H9 (cell line): Measurements from ENCODE around the gene CELA2A. TPM values are rescaled to one million over a fixed set of nuclear protein-coding genes. Genes with fewer than 3 reads are reported as not detected.
"Not testable (repeated sequence)": the region's sequence is repeated elsewhere in the genome, so short reads cannot be mapped to it uniquely, and the experiment has no call there.

Experiments used
- DNase-seq: peaks from one replicate; pipeline ENCODE4 v3.0.0-alpha.2; 2017
- H2AFZ ChIP-seq: one replicate; pipeline ENCODE4 v1.6.1; 2013; ENCODE audit warnings: mild to moderate bottlenecking, low read length, control low read depth, moderate library complexity
- H2AK5ac ChIP-seq: 2 replicates; pipeline ENCODE4 v1.6.1; 2013; ENCODE audit warnings: low read length, control low read depth, mixed read lengths; ENCODE audit not compliant: insufficient read length
- H2BK120ac ChIP-seq: one replicate; pipeline ENCODE4 v1.6.1; 2013; ENCODE audit warnings: low read depth, mild to moderate bottlenecking, low read length, control low read depth, inconsistent platforms; ENCODE audit not compliant: poor library complexity, severe bottlenecking
- H2BK12ac ChIP-seq: 2 replicates; pipeline ENCODE4 v1.6.1; 2013; ENCODE audit warnings: low read length, control low read depth, mixed read lengths, low read depth; ENCODE audit not compliant: insufficient read length
- H2BK15ac ChIP-seq: 2 replicates; pipeline ENCODE4 v1.6.1; 2013; ENCODE audit warnings: low read depth, low read length, control low read depth
- H2BK20ac ChIP-seq: one replicate; pipeline ENCODE4 v1.6.1; 2013; ENCODE audit warnings: low read depth, mild to moderate bottlenecking, low read length, control low read depth, inconsistent platforms; ENCODE audit not compliant: poor library complexity, severe bottlenecking
- H2BK5ac ChIP-seq: 2 replicates; pipeline ENCODE4 v1.6.1; 2013; ENCODE audit warnings: low read length, control low read depth, mixed read lengths; ENCODE audit not compliant: insufficient read length
- H3K14ac ChIP-seq: 2 replicates; pipeline ENCODE4 v1.6.1; 2013; ENCODE audit warnings: low read length, control low read depth; ENCODE audit not compliant: insufficient read depth
- H3K18ac ChIP-seq: 2 replicates; pipeline ENCODE4 v1.6.1; 2013; ENCODE audit warnings: low read depth, mild to moderate bottlenecking, mixed read lengths, low read length, control low read depth; ENCODE audit not compliant: insufficient read length
- H3K23ac ChIP-seq: 2 replicates; pipeline ENCODE4 v1.6.1; 2013; ENCODE audit warnings: low read length, control low read depth, mixed read lengths, low read depth; ENCODE audit not compliant: insufficient read length
- H3K23me2 ChIP-seq: 2 replicates; pipeline ENCODE4 v1.6.1; 2013; ENCODE audit warnings: low read depth, mild to moderate bottlenecking, mixed read lengths, low read length, control low read depth; ENCODE audit not compliant: insufficient read length, poor library complexity, severe bottlenecking
- H3K27ac ChIP-seq: 2 replicates; pipeline ENCODE4 v1.5.1; 2013; ENCODE audit warnings: low read length, control low read depth, mixed read lengths, low read depth; ENCODE audit not compliant: insufficient read length
- H3K27me3 ChIP-seq: 2 replicates; pipeline ENCODE4 v1.6.1; 2013; ENCODE audit warnings: low read length, control low read depth, inconsistent platforms; ENCODE audit not compliant: insufficient read depth
- H3K4ac ChIP-seq: 2 replicates; pipeline ENCODE4 v1.6.1; 2013; ENCODE audit warnings: low read depth, mild to moderate bottlenecking, control low read depth, inconsistent platforms, low read length, moderate library complexity
- H3K4me1 ChIP-seq: 2 replicates; pipeline ENCODE4 v1.6.1; 2013; ENCODE audit warnings: low read length, control low read depth, inconsistent platforms; ENCODE audit not compliant: insufficient read depth
- H3K4me2 ChIP-seq: 2 replicates; pipeline ENCODE4 v1.6.1; 2013; ENCODE audit warnings: low read length, control low read depth, mixed read lengths; ENCODE audit not compliant: insufficient read length, insufficient read depth
- H3K56ac ChIP-seq: 2 replicates; pipeline ENCODE4 v1.6.1; 2013; ENCODE audit warnings: low read depth, mild to moderate bottlenecking, mixed read lengths, low read length, control low read depth; ENCODE audit not compliant: insufficient read length
- H3K79me1 ChIP-seq: 2 replicates; pipeline ENCODE4 v1.6.1; 2013; ENCODE audit warnings: low read depth, mild to moderate bottlenecking, moderate library complexity, low read length, control low read depth, inconsistent platforms; ENCODE audit not compliant: insufficient read depth, poor library complexity, severe bottlenecking
- H3K79me2 ChIP-seq: 2 replicates; pipeline ENCODE4 v1.6.1; 2013; ENCODE audit warnings: low read length, control low read depth, inconsistent platforms; ENCODE audit not compliant: insufficient read depth
- H3K9ac ChIP-seq: 2 replicates; pipeline ENCODE4 v1.6.1; 2013; ENCODE audit warnings: low read length, control low read depth, mixed read lengths; ENCODE audit not compliant: insufficient read length; ENCODE audit errors: extremely low read depth
- H3K9me3 ChIP-seq: one replicate; pipeline ENCODE4 v1.6.1; 2013; ENCODE audit warnings: low read depth, low read length, inconsistent platforms; ENCODE audit not compliant: control insufficient read depth
- H3T11ph ChIP-seq: one replicate; pipeline ENCODE4 v1.6.1; 2013; ENCODE audit warnings: mild to moderate bottlenecking, low read length, control low read depth, inconsistent platforms
- H4K20me1 ChIP-seq: one replicate; pipeline ENCODE4 v1.6.1; 2013; ENCODE audit not compliant: control insufficient read depth, insufficient read length, insufficient read depth
- H4K5ac ChIP-seq: 2 replicates; pipeline ENCODE4 v1.6.1; 2013; ENCODE audit warnings: low read depth, mild to moderate bottlenecking, mixed read lengths, low read length, control low read depth; ENCODE audit not compliant: insufficient read length
- H4K8ac ChIP-seq: replicated peaks from 2 replicates; pipeline ENCODE4 v1.6.1; 2013; ENCODE audit warnings: low read length, control low read depth, mixed read lengths, low read depth; ENCODE audit not compliant: insufficient read length
- H4K91ac ChIP-seq: 2 replicates; pipeline ENCODE4 v1.6.1; 2013; ENCODE audit warnings: low read depth, mild to moderate bottlenecking, moderate library complexity, mixed read lengths, low read length, control low read depth; ENCODE audit not compliant: insufficient read length
- H3K27ac Mint-ChIP-seq, 3 experiments: 2 replicates in 2 of 3; 3 replicates in 1 of 3; pipeline ENCODE4 v1.8.0; 2020 to 2021; ENCODE audit warnings: mixed read lengths in 3 of 3, mild to moderate bottlenecking in 1 of 3, moderate library complexity in 1 of 3
- H3K27me3 Mint-ChIP-seq: 2 replicates; pipeline ENCODE4 v1.8.0; 2021; ENCODE audit warnings: low read depth, mild to moderate bottlenecking, moderate library complexity, mixed read lengths
- H3K36me3 Mint-ChIP-seq, 3 experiments: 2 replicates in 2 of 3; 3 replicates in 1 of 3; pipeline ENCODE4 v1.8.0; 2020 to 2021; ENCODE audit warnings: low read depth in 3 of 3, mixed read lengths in 3 of 3; ENCODE audit not compliant: insufficient read depth in 1 of 3
- H3K4me1 Mint-ChIP-seq, 2 experiments: 2 replicates each; pipeline ENCODE4 v1.8.0; 2020; ENCODE audit warnings: mixed read lengths in 2 of 2
- H3K4me3 Mint-ChIP-seq, 2 experiments: 2 replicates in 1 of 2; 3 replicates in 1 of 2; pipeline ENCODE4 v1.8.0; 2020 to 2021; ENCODE audit warnings: mild to moderate bottlenecking in 2 of 2, mixed read lengths in 2 of 2, moderate library complexity in 1 of 2
- H3K9me3 Mint-ChIP-seq, 2 experiments: 2 replicates in 1 of 2; 3 replicates in 1 of 2; pipeline ENCODE4 v1.8.0; 2020; ENCODE audit warnings: mild to moderate bottlenecking in 2 of 2, mixed read lengths in 2 of 2, moderate library complexity in 1 of 2
- CTCF ChIP-seq: fragments of 200-600 bp; sonication (generic); conservative IDR thresholded peaks from 3 replicates; pipeline ENCODE4 v1.8.0; 2021; ENCODE audit warnings: antibody characterized with exemption, mild to moderate bottlenecking
- WGBS: extraction: QIAGEN DNeasy Blood & Tissue Kit; methylation state at CpG from one replicate; pipeline ENCODE4 v1.1.7; 2013; ENCODE audit warnings: missing lambda C conversion rate, low lambda C conversion rate, mixed read lengths; ENCODE audit not compliant: insufficient read length; ENCODE audit errors: extremely low coverage; 5-methylcytosine and 5-hydroxymethylcytosine counted together
- total RNA-seq: library from RNA; stranded (reverse); gene quantifications from 2 replicates; pipeline ENCODE4 v1.2.1, GENCODE V29; 2021

The CELA2A gene
- total RNA-seq, 1 experiment from 2014 or later: not detected

DNA sequence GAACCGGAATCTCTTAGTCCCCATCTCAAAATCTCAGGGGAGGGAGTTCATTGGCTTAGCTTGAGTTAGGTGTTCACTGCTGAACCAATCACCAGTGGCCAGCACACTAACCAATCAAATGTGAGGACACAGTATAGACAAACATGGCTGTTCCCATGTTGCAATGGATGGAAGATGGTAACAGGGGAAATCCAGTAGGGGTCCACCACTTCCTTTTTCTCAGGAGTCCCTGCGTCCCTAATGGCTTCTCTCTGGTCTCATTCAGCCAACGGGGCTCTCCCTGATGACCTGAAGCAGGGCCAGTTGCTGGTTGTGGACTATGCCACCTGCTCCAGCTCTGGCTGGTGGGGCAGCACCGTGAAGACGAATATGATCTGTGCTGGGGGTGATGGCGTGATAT, 29.1 kb downstream of the CELA2A start:
- H3K23me2 ChIP-seq: no peaks in the 10 kb centered on the region
- Mint-ChIP-seq H3K36me3 (peaks cover 4 to 17% (median 9%) of the 10 kb centered on the region in 3 experiments; a peak in 6 of 7 replicates), H3K27ac (no peak overlapping the region), H3K27me3 (no peaks in the 10 kb centered on the region; the same call in 1 of the 2 replicates), H3K9me3 (no peaks in the 10 kb centered on the region), H3K4me3 (no peak overlapping the region; a peak in 1 of 5 replicates), H3K4me1 (no peaks in the 10 kb centered on the region)
- H3K56ac ChIP-seq: no peak overlapping the region
- no peak overlapping the region for H2AK5ac ChIP-seq
- no peak overlapping the region for H2BK12ac ChIP-seq
- no peak overlapping the region for H2BK15ac ChIP-seq
- H3K27ac ChIP-seq: no peak overlapping the region
- no peak for TF ChIP-seq CTCF
- no peak overlapping the region for H2BK20ac ChIP-seq
- H3K9ac ChIP-seq: no peak overlapping the region
- H2AFZ ChIP-seq: no peak overlapping the region
- H3T11ph ChIP-seq: no peak overlapping the region
- H2BK120ac ChIP-seq: no peak overlapping the region
- no peak overlapping the region for H3K14ac ChIP-seq
- DNase-seq: no peak
- H3K18ac ChIP-seq: no peak overlapping the region
- no peak overlapping the region for H4K8ac ChIP-seq
- no CpG with 5 or more reads among the region's 6 CpGs for WGBS
- H3K9me3 ChIP-seq: no peaks in the 10 kb centered on the region
- H4K5ac ChIP-seq: no peak overlapping the region
- H3K4ac ChIP-seq: no peak overlapping the region
- no peak overlapping the region for H3K23ac ChIP-seq
- H3K79me1 ChIP-seq: no peaks in the 10 kb centered on the region
- no peaks in the 10 kb centered on the region for H3K79me2 ChIP-seq
- no peaks in the 10 kb centered on the region for H4K20me1 ChIP-seq
- H2BK5ac ChIP-seq: no peak overlapping the region
- no peaks in the 10 kb centered on the region for H3K4me1 ChIP-seq
- H4K91ac ChIP-seq: no peak overlapping the region
- H3K27me3 ChIP-seq: no peaks in the 10 kb centered on the region
- H3K4me2 ChIP-seq: no peak overlapping the region

- Mint-ChIP-seq H3K27ac (peak overlapping the region in 1 of 3 experiments; percentile 28; a peak in 1 of 7 replicates), H3K36me3 (peaks cover 4 to 21% (median 16%) of the 10 kb centered on the region in 3 experiments)
- not testable (repeated sequence) for H3K56ac ChIP-seq, H3K9me3 ChIP-seq, H2BK15ac ChIP-seq, H2BK5ac ChIP-seq, H3K9ac ChIP-seq, H3K18ac ChIP-seq, H3K27ac ChIP-seq, DNase-seq, H2AK5ac ChIP-seq, H4K5ac ChIP-seq, H3K27me3 Mint-ChIP-seq, H4K20me1 ChIP-seq, H2BK120ac ChIP-seq, H3K79me2 ChIP-seq, H3K4me1 ChIP-seq, H2BK12ac ChIP-seq, H4K8ac ChIP-seq, H2BK20ac ChIP-seq, H3K4me3 Mint-ChIP-seq, H3K4me1 Mint-ChIP-seq, H3K14ac ChIP-seq, H3K79me1 ChIP-seq, H3K27me3 ChIP-seq, H4K91ac ChIP-seq, H3K23ac ChIP-seq, H3T11ph ChIP-seq, H3K23me2 ChIP-seq, H3K9me3 Mint-ChIP-seq, H2AFZ ChIP-seq, H3K4ac ChIP-seq, H3K4me2 ChIP-seq
- no CpG with 5 or more reads among the region's 17 CpGs for WGBS
Measured at GRCh38 chr1:15486844-15487610, 30.5 kb downstream of the CELA2A start.
